HG03159 (cell line): ENCODE measurements around the gene TMEM255B.
"Not testable (repeated sequence)": the region's sequence is repeated elsewhere in the genome, so short reads cannot be mapped to it uniquely, and the experiment has no call there.

ENCODE experiments used
- ATAC-seq: cut with Tn5 transposase; IDR thresholded peaks from one replicate; pipeline ENCODE4 v1.9.1; 2021; ENCODE audit warnings: mild to moderate bottlenecking, moderate library complexity; ENCODE audit not compliant: unreplicated experiment

Gene TMEM255B

GRCh38 chr13:113748101-113748861, 10.7 kb upstream of the TMEM255B start:
- no peak for ATAC-seq

GRCh38 chr13:113748862-113749451, 10.1 kb upstream of the TMEM255B start:
- ATAC-seq, result no peak

GRCh38 chr13:113749507-113749906, 9.5 kb upstream of the TMEM255B start:
- ATAC-seq, result no peak

GRCh38 chr13:113749967-113750366, 9.1 kb upstream of the TMEM255B start:
- no peak for ATAC-seq

GRCh38 chr13:113750554-113751399, 8.2 kb upstream of the TMEM255B start:
- ATAC-seq, result no peak

GRCh38 chr13:113751491-113751890, 7.5 kb upstream of the TMEM255B start:
- ATAC-seq, result no peak

GRCh38 chr13:113752211-113752986, 6.6 kb upstream of the TMEM255B start:
- ATAC-seq, result not testable (repeated sequence)

GRCh38 chr13:113753171-113753570, 5.9 kb upstream of the TMEM255B start:
- ATAC-seq, result no peak

- ATAC-seq, result no peak
These were observed 4.8 kb upstream of the TMEM255B start for GRCh38 chr13:113754242-113754641.

- no peak for ATAC-seq
These were observed 4.3 kb upstream of the TMEM255B start for GRCh38 chr13:113754691-113755090.

GRCh38 chr13:113756441-113757097, 2.5 kb upstream of the TMEM255B start:
- ATAC-seq, result no peak

- ATAC-seq, result no peak
These were observed 605 bp downstream of the TMEM255B start for GRCh38 chr13:113759525-113760137.

GRCh38 chr13:113761136-113761535, 2.1 kb downstream of the TMEM255B start:
- ATAC-seq, result no peak

- ATAC-seq, result no peak
These were observed 3.0 kb downstream of the TMEM255B start for GRCh38 chr13:113762075-113762474.

- no peak for ATAC-seq
These were observed 3.5 kb downstream of the TMEM255B start for GRCh38 chr13:113762538-113762937.

- no peak for ATAC-seq
These were observed 4.2 kb downstream of the TMEM255B start for GRCh38 chr13:113763254-113763653.

- ATAC-seq, result no peak
These were observed 5.2 kb downstream of the TMEM255B start for GRCh38 chr13:113763961-113764792.

- ATAC-seq, result no peak
These were observed 6.0 kb downstream of the TMEM255B start for GRCh38 chr13:113764793-113765563.
